Measurements from ENCODE around the gene VWA8. TPM values are rescaled to one million over a fixed set of nuclear protein-coding genes. Genes with fewer than 3 reads are reported as not detected.

The VWA8 gene
- total RNA-seq, 2 experiments from 2014 or later, result 26.3 to 27.5 TPM

- H3K36me3 Mint-ChIP-seq (ENCODE audit: low read depth), result peaks cover 9% of the 10 kb centered on the region
- TF ChIP-seq CTCF (IDR thresholded peaks at IDR 0.05), result no peak
- intact Hi-C loops (cut with micrococcal nuclease), result no loop called here
- H3K4me3 Mint-ChIP-seq, result no peak overlapping the region
- H3K27ac Mint-ChIP-seq, result no peak overlapping the region
- ChIA-PET POLR2A (no interaction called here), CTCF (interaction anchor here (1.1 to 1.5 kb wide), 3 partner anchors 42 to 399 kb away, joined by 3 to 4 read pairs (median 3); no protein-coding TSS in a partner anchor)
- H3K4me1 Mint-ChIP-seq (ENCODE audit: low read depth), result no peaks in the 10 kb centered on the region
- H3K9me3 Mint-ChIP-seq, result no peaks in the 10 kb centered on the region
- H3K27me3 Mint-ChIP-seq, result no peaks in the 10 kb centered on the region
- ATAC-seq, result no peak
- DNase-seq, result no peak
Observed at GRCh38 chr13:41710771-41711170, 250.1 kb downstream of the VWA8 start.

- no peak for TF ChIP-seq CTCF (IDR thresholded peaks at IDR 0.05)
- H3K4me3 Mint-ChIP-seq, result no peak overlapping the region
- POLR2A ChIA-PET, result no interaction called here
- DNase-seq (no peak), ATAC-seq (no peak)
- H3K9me3 Mint-ChIP-seq, result no peaks in the 10 kb centered on the region
- H3K27me3 Mint-ChIP-seq, result no peaks in the 10 kb centered on the region
- peaks cover 9% of the 10 kb centered on the region for H3K36me3 Mint-ChIP-seq (ENCODE audit: low read depth)
- intact Hi-C loops (cut with micrococcal nuclease), result no loop called here
- H3K4me1 Mint-ChIP-seq (ENCODE audit: low read depth), result no peaks in the 10 kb centered on the region
- CTCF ChIA-PET, result interaction anchor here (1.1 kb wide), 1 partner anchor 290 kb away, joined by 3 read pairs; no protein-coding TSS in a partner anchor
- H3K27ac Mint-ChIP-seq, result no peak overlapping the region
Observed at GRCh38 chr13:41709511-41709910, 251.4 kb downstream of the VWA8 start.

GRCh38 chr13:41708713-41709112 lies 252.2 kb downstream of the VWA8 start:
- Mint-ChIP-seq H3K4me1 (ENCODE audit: low read depth) (no peaks in the 10 kb centered on the region), H3K4me3 (no peak overlapping the region), H3K27ac (no peak overlapping the region), H3K36me3 (ENCODE audit: low read depth) (peaks cover 9% of the 10 kb centered on the region), H3K27me3 (no peaks in the 10 kb centered on the region), H3K9me3 (no peaks in the 10 kb centered on the region)
- no peak for DNase-seq
- intact Hi-C loops (cut with micrococcal nuclease), result no loop called here
- no peak for TF ChIP-seq CTCF (IDR thresholded peaks at IDR 0.05)
- POLR2A ChIA-PET, result no interaction called here
- CTCF ChIA-PET, result no interaction called here
- no peak for ATAC-seq

- no peak overlapping the region for H3K27ac Mint-ChIP-seq
- CTCF ChIA-PET, result no interaction called here
- no peak for ATAC-seq
Observed at GRCh38 chr13:41707194-41707821, 253.6 kb downstream of the VWA8 start.

More at GRCh38 chr13:41707194-41707821, 253.6 kb downstream of the VWA8 start:
- Mint-ChIP-seq H3K9me3 (no peaks in the 10 kb centered on the region), H3K36me3 (ENCODE audit: low read depth) (peaks cover 8% of the 10 kb centered on the region), H3K4me1 (ENCODE audit: low read depth) (no peaks in the 10 kb centered on the region), H3K4me3 (no peak overlapping the region), H3K27me3 (no peaks in the 10 kb centered on the region)
- POLR2A ChIA-PET, result no interaction called here
- TF ChIP-seq CTCF (IDR thresholded peaks at IDR 0.05), result no peak
- no peak for DNase-seq
- intact Hi-C loops (cut with micrococcal nuclease), result no loop called here

All from activated CD8-positive, alpha-beta T cell treated with anti-CD3 and anti-CD28 coated beads for 36 hours (primary cell).